ENCODE measurements around the gene PATJ.

PATJ gene

DNA sequence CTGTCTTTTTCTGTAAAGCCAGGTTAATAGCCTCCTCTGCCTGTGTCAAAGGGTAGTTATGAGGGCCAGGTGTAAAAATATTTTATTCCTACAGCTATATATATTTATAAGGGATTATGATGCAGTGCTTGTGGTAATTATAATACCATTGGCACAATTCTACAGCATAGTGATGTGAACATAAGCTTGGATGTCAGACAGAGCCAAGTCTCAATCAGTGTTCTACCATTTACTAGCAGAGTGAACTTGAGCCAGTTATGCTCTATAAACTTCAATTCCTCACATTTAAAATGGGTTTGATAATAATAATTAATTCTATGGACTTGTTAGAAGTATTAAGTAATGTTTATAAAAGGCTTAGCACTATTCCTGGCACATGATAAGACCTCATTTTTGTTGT is 300.9 kb downstream of the PATJ start:
- TF ChIP-seq EZH2phosphoT487 (conservative IDR thresholded peaks at IDR 0.05; ENCODE audit: low read length) = no peak
- TF ChIP-seq, protein P1, sequence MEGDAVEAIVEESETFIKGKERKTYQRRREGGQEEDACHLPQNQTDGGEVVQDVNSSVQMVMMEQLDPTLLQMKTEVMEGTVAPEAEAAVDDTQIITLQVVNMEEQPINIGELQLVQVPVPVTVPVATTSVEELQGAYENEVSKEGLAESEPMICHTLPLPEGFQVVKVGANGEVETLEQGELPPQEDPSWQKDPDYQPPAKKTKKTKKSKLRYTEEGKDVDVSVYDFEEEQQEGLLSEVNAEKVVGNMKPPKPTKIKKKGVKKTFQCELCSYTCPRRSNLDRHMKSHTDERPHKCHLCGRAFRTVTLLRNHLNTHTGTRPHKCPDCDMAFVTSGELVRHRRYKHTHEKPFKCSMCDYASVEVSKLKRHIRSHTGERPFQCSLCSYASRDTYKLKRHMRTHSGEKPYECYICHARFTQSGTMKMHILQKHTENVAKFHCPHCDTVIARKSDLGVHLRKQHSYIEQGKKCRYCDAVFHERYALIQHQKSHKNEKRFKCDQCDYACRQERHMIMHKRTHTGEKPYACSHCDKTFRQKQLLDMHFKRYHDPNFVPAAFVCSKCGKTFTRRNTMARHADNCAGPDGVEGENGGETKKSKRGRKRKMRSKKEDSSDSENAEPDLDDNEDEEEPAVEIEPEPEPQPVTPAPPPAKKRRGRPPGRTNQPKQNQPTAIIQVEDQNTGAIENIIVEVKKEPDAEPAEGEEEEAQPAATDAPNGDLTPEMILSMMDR (IDR thresholded peaks at IDR 0.05; ENCODE audit: insufficient read depth, low read length, poor library complexity, severe bottlenecking) = no peak
- no peaks in the 10 kb centered on the region for H3F3A ChIP-seq (ENCODE audit: insufficient read depth)

DNA sequence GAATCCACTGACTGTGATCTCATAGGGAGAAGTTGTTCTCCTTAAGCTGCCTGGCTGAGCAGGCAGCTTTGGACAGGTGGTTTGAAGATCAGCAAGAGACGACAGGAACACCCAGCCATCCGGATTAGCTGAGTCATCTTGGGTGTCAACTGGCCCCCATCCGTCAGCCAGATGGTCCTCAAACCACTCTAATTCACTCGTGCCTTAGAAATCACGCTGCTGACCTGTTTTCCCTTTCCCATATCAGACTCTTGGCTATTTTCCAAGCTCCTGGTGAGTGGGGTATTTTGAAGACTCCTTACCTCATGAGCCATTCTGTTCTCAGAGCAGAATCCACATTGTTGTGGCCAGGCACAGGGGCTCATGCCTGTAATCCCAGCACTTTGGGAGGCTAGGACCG is 303.3 kb downstream of the PATJ start:
- H3K27ac ChIP-seq (ENCODE audit: low read depth, low read length) = no peak overlapping the region

More for the DNA sequence above, 300.9 kb downstream of the PATJ start:
- no peaks in the 10 kb centered on the region for H3K9me2 ChIP-seq (replicated peaks; ENCODE audit: insufficient read depth, low read length)
- no peaks in the 10 kb centered on the region for H3K36me3 ChIP-seq (ENCODE audit: low read length)
- no peak overlapping the region for H3K4me2 ChIP-seq (ENCODE audit: low read depth, low read length, poor library complexity, severe bottlenecking)
- H3K27me3 ChIP-seq (ENCODE audit: low read length) = no peaks in the 10 kb centered on the region
- no peak overlapping the region for H3K9ac ChIP-seq (ENCODE audit: low read length)
- H2AFZ ChIP-seq (ENCODE audit: low read depth, low read length, severe bottlenecking) = no peak overlapping the region
- no peak overlapping the region for H3K4me3 ChIP-seq (ENCODE audit: insufficient read depth, low read length, poor library complexity, severe bottlenecking)
- no peaks in the 10 kb centered on the region for H4K20me1 ChIP-seq (ENCODE audit: low read depth, low read length)
- H3K9me3 ChIP-seq (ENCODE audit: insufficient read depth, low read length) = no peaks in the 10 kb centered on the region
- no peak overlapping the region for H3K27ac ChIP-seq (ENCODE audit: low read depth, low read length)
- H3K79me2 ChIP-seq (ENCODE audit: insufficient read depth, low read length) = no peaks in the 10 kb centered on the region

DNA sequence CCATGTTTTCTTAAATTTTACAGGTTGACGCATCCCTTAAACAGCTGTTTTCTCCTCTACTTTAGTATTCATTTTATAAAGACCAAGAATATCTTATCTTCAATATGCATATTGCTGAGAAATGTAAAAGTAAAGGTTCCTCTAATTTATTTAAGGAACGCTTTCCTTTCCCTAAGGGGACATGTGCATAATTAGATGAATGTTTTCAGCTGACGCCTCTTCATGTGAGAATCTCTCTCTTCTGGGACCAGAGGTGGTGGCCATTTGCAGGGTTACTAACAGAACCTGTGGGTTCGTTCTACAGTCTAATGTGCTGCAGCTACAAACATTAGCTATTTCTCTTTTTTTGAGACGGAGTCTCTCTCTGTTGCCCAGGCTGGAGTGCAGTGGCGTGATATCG is 304.6 kb downstream of the PATJ start:
- Histone ChIP-seq H3K9me2 (replicated peaks; ENCODE audit: insufficient read depth, low read length) (no peaks in the 10 kb centered on the region), H4K20me1 (ENCODE audit: low read depth, low read length) (no peaks in the 10 kb centered on the region), H3K27ac (ENCODE audit: low read depth, low read length) (no peak overlapping the region), H2AFZ (ENCODE audit: low read depth, low read length, severe bottlenecking) (no peak overlapping the region), H3F3A (ENCODE audit: insufficient read depth) (no peaks in the 10 kb centered on the region), H3K4me2 (ENCODE audit: low read depth, low read length, poor library complexity, severe bottlenecking) (no peak overlapping the region), H3K4me3 (ENCODE audit: insufficient read depth, low read length, poor library complexity, severe bottlenecking) (no peak overlapping the region), H3K27me3 (ENCODE audit: low read length) (no peaks in the 10 kb centered on the region), H3K36me3 (ENCODE audit: low read length) (no peaks in the 10 kb centered on the region), H3K9ac (ENCODE audit: low read length) (no peak overlapping the region), H3K9me3 (ENCODE audit: insufficient read depth, low read length) (no peaks in the 10 kb centered on the region), H3K79me2 (ENCODE audit: insufficient read depth, low read length) (no peaks in the 10 kb centered on the region)
- TF ChIP-seq EZH2phosphoT487 (conservative IDR thresholded peaks at IDR 0.05; ENCODE audit: low read length) = no peak
- TF ChIP-seq, protein P1 (IDR thresholded peaks at IDR 0.05; ENCODE audit: insufficient read depth, low read length, poor library complexity, severe bottlenecking) = no peak

More for the DNA sequence above, 303.3 kb downstream of the PATJ start:
- TF ChIP-seq EZH2phosphoT487 (conservative IDR thresholded peaks at IDR 0.05; ENCODE audit: low read length) = no peak
- TF ChIP-seq, protein P1 (IDR thresholded peaks at IDR 0.05; ENCODE audit: insufficient read depth, low read length, poor library complexity, severe bottlenecking) = no peak
- H4K20me1 ChIP-seq (ENCODE audit: low read depth, low read length) = no peaks in the 10 kb centered on the region
- no peak overlapping the region for H3K4me3 ChIP-seq (ENCODE audit: insufficient read depth, low read length, poor library complexity, severe bottlenecking)
- no peaks in the 10 kb centered on the region for H3K9me2 ChIP-seq (replicated peaks; ENCODE audit: insufficient read depth, low read length)
- H3K9me3 ChIP-seq (ENCODE audit: insufficient read depth, low read length) = no peaks in the 10 kb centered on the region
- no peak overlapping the region for H3K4me2 ChIP-seq (ENCODE audit: low read depth, low read length, poor library complexity, severe bottlenecking)
- H3F3A ChIP-seq (ENCODE audit: insufficient read depth) = no peaks in the 10 kb centered on the region
- H3K79me2 ChIP-seq (ENCODE audit: insufficient read depth, low read length) = no peaks in the 10 kb centered on the region
- no peaks in the 10 kb centered on the region for H3K27me3 ChIP-seq (ENCODE audit: low read length)
- H3K36me3 ChIP-seq (ENCODE audit: low read length) = no peaks in the 10 kb centered on the region
- no peak overlapping the region for H3K9ac ChIP-seq (ENCODE audit: low read length)
- H2AFZ ChIP-seq (ENCODE audit: low read depth, low read length, severe bottlenecking) = no peak overlapping the region

All from SU-DHL-6 (cell line).